ENCODE results near the gene ATP9A. TPM values are rescaled to one million over a fixed set of nuclear protein-coding genes. Genes with fewer than 3 reads are reported as not detected.

The ATP9A gene
- total RNA-seq, 1 experiment from 2014 or later = 0.20 TPM

- Histone ChIP-seq H3K27me3 (no peaks in the 10 kb centered on the region), H3K4me1 (no peaks in the 10 kb centered on the region), H3K9me3 (replicated peaks) (no peaks in the 10 kb centered on the region), H3K27ac (no peak overlapping the region), H3K36me3 (no peaks in the 10 kb centered on the region), H3K4me3 (no peak overlapping the region)
- DNase-seq = no peak
Observed at GRCh38 chr20:51549474-51549873, 218.7 kb downstream of the ATP9A start.

GRCh38 chr20:51547951-51548350 lies 220.2 kb downstream of the ATP9A start:
- no peaks in the 10 kb centered on the region for H3K4me1 ChIP-seq
- H3K27ac ChIP-seq = no peak overlapping the region
- no peaks in the 10 kb centered on the region for H3K9me3 ChIP-seq (replicated peaks)
- H3K4me3 ChIP-seq = no peak overlapping the region
- H3K36me3 ChIP-seq = no peaks in the 10 kb centered on the region
- DNase-seq = no peak
- H3K27me3 ChIP-seq = no peaks in the 10 kb centered on the region

Other genes starting within 250 kb of the ATP9A start
- not detected in 2 replicates for gene NFATC2, start 225.7 kb downstream of the ATP9A start, total RNA-seq (2014; rRNA removed; shearing (Covaris generic))
- gene SALL4, start 34.1 kb upstream of the ATP9A start, total RNA-seq (2014; rRNA removed; shearing (Covaris generic)) = not detected in 2 replicates